ENCODE measurements around the gene ZNF679. TPM values are rescaled to one million over a fixed set of nuclear protein-coding genes. Genes with fewer than 3 reads are reported as not detected.
"Not testable (repeated sequence)": the region's sequence is repeated elsewhere in the genome, so short reads cannot be mapped to it uniquely, and the experiment has no call there.

Gene ZNF679
- total RNA-seq, 2 donors from 2014 or later, result not detected

- H3K9me3 ChIP-seq (ENCODE audit: control insufficient read depth, low read length, poor library complexity, severe bottlenecking), result peaks cover 9% of the 10 kb centered on the region
- no peak overlapping the region for H3K4me3 Mint-ChIP-seq
- H3K36me3 Mint-ChIP-seq (ENCODE audit: low read depth), result peaks cover 2% of the 10 kb centered on the region
These were observed 38.2 kb downstream of the ZNF679 start for GRCh38 chr7:64266341-64266919.

DNA sequence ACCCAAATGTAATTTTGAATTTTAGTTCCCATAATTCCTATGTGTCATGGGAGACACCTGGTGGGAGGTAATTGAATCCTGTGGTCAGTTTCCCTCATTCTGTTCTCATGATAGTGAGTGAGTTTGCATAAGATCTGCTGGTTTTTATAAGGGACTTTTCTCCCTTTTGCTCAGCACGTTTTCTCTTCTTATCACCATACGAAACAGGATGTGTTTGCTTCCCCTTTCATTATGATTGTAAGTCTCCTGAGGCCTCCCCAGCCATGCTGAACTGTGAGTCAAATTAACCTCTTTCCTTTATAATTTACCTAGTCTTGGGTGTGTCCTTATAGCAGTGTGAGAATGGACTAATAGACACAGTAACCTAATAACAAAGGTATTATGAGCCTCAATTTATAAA is 49.4 kb downstream of the ZNF679 start:
- H3K36me3 Mint-ChIP-seq (ENCODE audit: low read depth), result no peaks in the 10 kb centered on the region

More at GRCh38 chr7:64266341-64266919, 38.2 kb downstream of the ZNF679 start:
- Mint-ChIP-seq H3K27ac (no peak overlapping the region), H3K4me1 (no peaks in the 10 kb centered on the region), H3K27me3 (no peaks in the 10 kb centered on the region)
- ATAC-seq, result no peak
- no peak for DNase-seq

DNA sequence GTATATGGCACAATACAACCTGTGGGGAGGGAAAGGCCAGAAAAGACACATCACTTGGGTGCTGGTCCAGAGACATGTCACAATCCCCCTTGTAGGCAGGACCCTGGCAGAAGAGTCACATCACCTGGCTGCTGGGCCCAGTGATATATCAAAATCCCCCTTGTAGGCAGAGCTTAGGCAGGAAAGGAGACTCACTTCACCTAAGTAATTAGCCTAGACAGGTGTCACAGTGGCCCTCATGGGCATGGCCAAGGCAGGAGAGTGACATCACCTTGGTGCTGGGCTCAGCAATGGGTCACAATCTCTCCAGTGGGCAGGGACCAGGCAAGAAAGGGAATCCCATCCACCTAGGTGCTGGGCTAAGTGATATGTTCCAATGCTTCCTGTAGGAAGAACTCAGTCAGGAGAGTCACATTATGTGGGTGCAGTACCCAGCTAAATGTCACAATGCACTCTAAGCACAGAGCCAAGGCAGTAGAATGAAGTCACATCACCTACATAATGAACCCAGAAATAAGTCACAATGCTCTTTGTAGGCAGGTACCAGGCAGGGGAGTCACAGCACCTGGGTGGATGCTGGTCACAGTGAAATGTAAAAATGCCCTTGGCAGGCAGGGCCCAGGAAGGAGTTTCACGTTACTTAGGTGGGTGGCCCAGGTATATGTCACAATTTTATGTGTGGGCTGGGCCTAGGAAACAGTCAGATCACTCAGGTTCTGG is 66.6 kb downstream of the ZNF679 start:
- DNase-seq (no peak), ATAC-seq (no peak)
- Mint-ChIP-seq H3K4me3 (no peak overlapping the region), H3K36me3 (ENCODE audit: low read depth) (peaks cover 2% of the 10 kb centered on the region), H3K27ac (no peak overlapping the region), H3K27me3 (no peaks in the 10 kb centered on the region), H3K4me1 (no peaks in the 10 kb centered on the region)
- no peaks in the 10 kb centered on the region for H3K9me3 ChIP-seq (ENCODE audit: control insufficient read depth, low read length, poor library complexity, severe bottlenecking)

More for the DNA sequence above, 49.4 kb downstream of the ZNF679 start:
- ATAC-seq (no peak), DNase-seq (no peak)
- Mint-ChIP-seq H3K4me1 (no peaks in the 10 kb centered on the region), H3K27ac (no peak overlapping the region), H3K27me3 (no peaks in the 10 kb centered on the region), H3K4me3 (no peak overlapping the region)
- no peaks in the 10 kb centered on the region for H3K9me3 ChIP-seq (ENCODE audit: control insufficient read depth, low read length, poor library complexity, severe bottlenecking)

- H3K4me1 Mint-ChIP-seq; H3K27ac Mint-ChIP-seq; ATAC-seq; H3K36me3 Mint-ChIP-seq (ENCODE audit: low read depth); H3K27me3 Mint-ChIP-seq; H3K4me3 Mint-ChIP-seq; DNase-seq; H3K9me3 ChIP-seq (ENCODE audit: control insufficient read depth, low read length, poor library complexity, severe bottlenecking): not testable (repeated sequence)
These were observed 69.1 kb downstream of the ZNF679 start for GRCh38 chr7:64297418-64297817.

GRCh38 chr7:64300641-64301405 is 72.5 kb downstream of the ZNF679 start:
- H3K9me3 ChIP-seq (ENCODE audit: control insufficient read depth, low read length, poor library complexity, severe bottlenecking), result no peaks in the 10 kb centered on the region
- Mint-ChIP-seq H3K4me1 (no peaks in the 10 kb centered on the region), H3K36me3 (ENCODE audit: low read depth) (peaks cover 2% of the 10 kb centered on the region), H3K4me3 (no peak overlapping the region), H3K27ac (no peak overlapping the region), H3K27me3 (no peaks in the 10 kb centered on the region)
- ATAC-seq, result no peak
- DNase-seq, result no peak

GRCh38 chr7:64307254-64308015 is 79.2 kb downstream of the ZNF679 start:
- Mint-ChIP-seq H3K27ac (peak overlapping the region; percentile 99), H3K4me1 (peaks cover 13% of the 10 kb centered on the region), H3K27me3 (no peaks in the 10 kb centered on the region), H3K4me3 (peak overlapping the region; percentile 96), H3K36me3 (ENCODE audit: low read depth) (no peaks in the 10 kb centered on the region)
- no peaks in the 10 kb centered on the region for H3K9me3 ChIP-seq (ENCODE audit: control insufficient read depth, low read length, poor library complexity, severe bottlenecking)
- peak; percentile 99 for ATAC-seq
- DNase-seq, result peak; percentile 82 to 89 (median 89)

GRCh38 chr7:64308016-64308270 is 79.7 kb downstream of the ZNF679 start:
- ATAC-seq, result no peak
- peaks cover 13% of the 10 kb centered on the region for H3K4me1 Mint-ChIP-seq
- H3K9me3 ChIP-seq (ENCODE audit: control insufficient read depth, low read length, poor library complexity, severe bottlenecking), result no peaks in the 10 kb centered on the region
- no peaks in the 10 kb centered on the region for H3K36me3 Mint-ChIP-seq (ENCODE audit: low read depth)
- no peak for DNase-seq
- H3K4me3 Mint-ChIP-seq, result peak overlapping the region; percentile 96
- no peaks in the 10 kb centered on the region for H3K27me3 Mint-ChIP-seq
- peak overlapping the region; percentile 99 for H3K27ac Mint-ChIP-seq

DNA sequence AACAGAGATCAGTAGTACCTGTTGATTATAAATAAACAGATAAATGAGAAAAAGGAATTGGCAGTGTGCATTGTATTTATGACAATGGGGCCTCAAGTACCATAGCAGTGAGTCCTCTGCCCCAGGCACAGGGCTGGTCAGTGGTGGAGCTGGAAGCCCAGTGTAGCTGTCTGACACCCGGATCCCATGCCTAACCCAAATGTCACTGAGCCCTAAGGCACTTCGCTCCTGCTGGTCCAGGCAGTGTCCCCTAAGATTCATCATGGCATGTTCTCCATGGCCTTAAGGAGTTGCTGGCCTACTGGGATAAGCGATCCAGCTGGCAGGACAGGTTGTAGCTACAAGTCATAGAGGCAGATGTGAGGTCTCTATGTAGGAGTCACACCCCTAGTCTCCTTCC is 82.2 kb downstream of the ZNF679 start:
- no peaks in the 10 kb centered on the region for H3K36me3 Mint-ChIP-seq (ENCODE audit: low read depth)
- H3K9me3 ChIP-seq (ENCODE audit: control insufficient read depth, low read length, poor library complexity, severe bottlenecking), result no peaks in the 10 kb centered on the region
- peaks cover 22% of the 10 kb centered on the region for H3K4me1 Mint-ChIP-seq
- ATAC-seq (no peak), DNase-seq (no peak)
- no peak overlapping the region for H3K4me3 Mint-ChIP-seq
- H3K27me3 Mint-ChIP-seq, result no peaks in the 10 kb centered on the region
- no peak overlapping the region for H3K27ac Mint-ChIP-seq

- H3K36me3 Mint-ChIP-seq (ENCODE audit: low read depth), result no peaks in the 10 kb centered on the region
- H3K27me3 Mint-ChIP-seq, result no peaks in the 10 kb centered on the region
- ATAC-seq (no peak), DNase-seq (no peak)
- H3K4me3 Mint-ChIP-seq, result no peak overlapping the region
- no peaks in the 10 kb centered on the region for H3K9me3 ChIP-seq (ENCODE audit: control insufficient read depth, low read length, poor library complexity, severe bottlenecking)
- peaks cover 15% of the 10 kb centered on the region for H3K4me1 Mint-ChIP-seq
- H3K27ac Mint-ChIP-seq, result peak overlapping the region; percentile 90
These were observed 84.6 kb downstream of the ZNF679 start for GRCh38 chr7:64312826-64313225.

DNA sequence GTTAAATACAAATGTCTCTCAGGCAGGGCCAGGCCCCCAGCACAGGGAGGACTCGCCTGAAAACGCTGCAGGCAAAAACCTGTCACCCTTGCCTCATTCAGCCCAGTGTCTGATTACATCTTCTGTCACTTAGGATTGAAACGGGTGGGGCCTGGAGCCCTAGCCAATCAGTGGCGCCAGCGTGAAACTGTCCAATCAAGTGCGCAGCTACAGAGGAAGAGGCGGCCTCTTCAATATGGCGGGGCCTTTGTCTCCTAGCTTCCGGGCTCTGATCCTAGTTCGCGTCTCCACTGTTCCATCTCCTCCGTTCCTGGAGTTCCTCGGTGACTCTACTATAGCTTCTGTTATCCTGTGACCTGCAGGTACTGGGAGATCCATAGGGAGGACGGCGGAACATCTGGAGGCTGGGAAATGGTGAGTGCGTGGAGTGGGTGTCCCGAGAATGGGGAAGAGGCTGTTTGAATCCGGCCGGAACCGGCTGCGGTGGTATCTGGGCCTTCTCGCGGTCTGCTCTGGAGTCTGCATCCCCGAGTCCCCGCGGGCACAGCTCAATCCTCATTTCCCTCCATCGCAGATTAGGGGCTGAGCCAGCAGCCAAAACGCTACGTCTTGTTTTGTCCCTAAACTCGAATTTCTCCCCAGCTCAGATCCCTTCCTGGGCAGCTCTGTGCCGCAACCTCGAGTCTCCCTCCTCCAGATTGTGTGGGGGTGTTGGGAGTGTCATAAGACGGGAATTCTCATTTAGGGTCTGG is 85.6 kb downstream of the ZNF679 start, which contains the start of gene ZNF736:
ZNF736 (plus strand) TSS at position 222 of the 752 bp plus-strand sequence; CDS start at position 412, 190 bp downstream.
- H3K4me3 Mint-ChIP-seq, result peak within 1 kb of the TSS; percentile 95
- peak; percentile 65 to 77 (median 73) for DNase-seq
- H3K4me1 Mint-ChIP-seq, result peaks cover 15% of the 10 kb centered on the region
- H3K27me3 Mint-ChIP-seq, result no peaks in the 10 kb centered on the region
- peak; percentile 100 for ATAC-seq
- H3K27ac Mint-ChIP-seq, result peak within 1 kb of the TSS; percentile 90
- no peaks in the 10 kb centered on the region for H3K36me3 Mint-ChIP-seq (ENCODE audit: low read depth)
- no peaks in the 10 kb centered on the region for H3K9me3 ChIP-seq (ENCODE audit: control insufficient read depth, low read length, poor library complexity, severe bottlenecking)

- H3K9me3 ChIP-seq (ENCODE audit: control insufficient read depth, low read length, poor library complexity, severe bottlenecking), result no peaks in the 10 kb centered on the region
- no peak for DNase-seq
- no peaks in the 10 kb centered on the region for H3K36me3 Mint-ChIP-seq (ENCODE audit: low read depth)
These were observed 86.3 kb downstream of the ZNF679 start for GRCh38 chr7:64314566-64314965.

DNA sequence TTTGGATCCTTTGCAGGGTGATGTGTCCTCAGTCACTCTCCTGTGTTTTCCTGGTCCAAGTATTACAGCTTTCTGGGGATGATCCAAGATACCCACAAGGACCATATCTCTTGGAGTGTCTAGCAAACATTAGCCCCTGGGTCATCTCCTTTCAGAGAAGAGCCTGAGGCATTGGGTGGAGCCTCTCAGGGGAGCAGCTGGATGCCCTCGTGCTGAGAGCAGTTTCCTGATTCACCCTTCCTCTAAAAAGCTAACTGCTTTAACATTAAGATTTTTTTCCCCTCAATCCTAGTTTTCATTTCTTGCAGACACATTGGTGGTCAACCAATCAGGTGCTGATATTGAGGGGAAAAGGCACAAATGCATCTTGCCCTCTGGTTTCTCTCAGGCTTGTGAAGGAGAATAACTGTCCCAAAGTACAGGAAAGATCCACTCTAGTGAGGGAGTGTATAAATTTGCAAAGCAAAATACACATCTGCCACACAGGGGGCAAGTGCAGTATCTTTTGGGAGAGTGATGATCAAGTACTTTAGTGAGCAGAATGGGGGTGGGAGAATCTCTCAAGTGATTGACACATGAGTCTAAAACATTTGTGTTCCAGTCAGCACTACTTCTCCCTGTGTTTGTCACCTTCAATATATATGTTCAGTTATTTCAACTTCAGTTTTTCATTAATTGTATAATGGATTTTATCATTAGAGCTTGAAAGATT is 87.9 kb downstream of the ZNF679 start:
- not testable (repeated sequence) for H3K9me3 ChIP-seq (ENCODE audit: control insufficient read depth, low read length, poor library complexity, severe bottlenecking); H3K27ac Mint-ChIP-seq; H3K36me3 Mint-ChIP-seq (ENCODE audit: low read depth); H3K27me3 Mint-ChIP-seq; DNase-seq; ATAC-seq
- Mint-ChIP-seq H3K4me1 (peaks cover 15% of the 10 kb centered on the region), H3K4me3 (peak overlapping the region; percentile 62)

More at GRCh38 chr7:64314566-64314965, 86.3 kb downstream of the ZNF679 start:
- H3K4me1 Mint-ChIP-seq, result peaks cover 15% of the 10 kb centered on the region
- peak overlapping the region; percentile 95 for H3K4me3 Mint-ChIP-seq
- no peaks in the 10 kb centered on the region for H3K27me3 Mint-ChIP-seq
- ATAC-seq, result no peak
- peak overlapping the region; percentile 90 for H3K27ac Mint-ChIP-seq
